Stomach (tissue), 9 donors: ENCODE measurements around the gene C5orf63. TPM values are rescaled to one million over a fixed set of nuclear protein-coding genes. Genes with fewer than 3 reads are reported as not detected.

Experiments
- DNase-seq, 2 donors: peaks; one replicate each; pipeline versions ENCODE4 v3.0.0 to v3.0.0-alpha.2; 2013 to 2019
- H3K27ac ChIP-seq, 5 donors: fragments of 200-600 bp in 4 of 5; sonication (generic) in 4 of 5; one replicate each; pipeline ENCODE4 v1.5.1; 2013 to 2019; ENCODE audit warnings: mild to moderate bottlenecking in 1 of 5, moderate library complexity in 1 of 5
- H3K27me3 ChIP-seq, 3 donors: fragments of 200-600 bp; sonication (generic); one replicate each; pipeline ENCODE4 v1.5.1; 2017 to 2019; ENCODE audit warnings: mixed run types in 1 of 3
- H3K36me3 ChIP-seq, 4 donors: fragments of 200-600 bp; sonication (generic); 1 replicate in 3 of 4; 2 replicates in 1 of 4; pipeline ENCODE4 v1.5.1; 2016 to 2019
- H3K4me1 ChIP-seq, 4 donors: fragments of 200-600 bp; sonication (generic); one replicate each; pipeline ENCODE4 v1.5.1; 2016 to 2019
- H3K4me3 ChIP-seq, 4 donors: fragments of 200-600 bp; sonication (generic) in 3 of 4; one replicate each; pipeline ENCODE4 v1.5.1; 2016 to 2019; ENCODE audit warnings: mild to moderate bottlenecking in 1 of 4
- H3K9me3 ChIP-seq, 4 donors: fragments of 200-600 bp; sonication (generic); one replicate each; pipeline ENCODE4 v1.5.1; 2016 to 2019
- CTCF ChIP-seq, 7 experiments: fragments of 450-650 bp in 4 of 7; fragments of 200-600 bp in 3 of 7; sonication (generic) in 3 of 7; IDR thresholded peaks; one replicate each; pipeline ENCODE4 v1.5.1; 2016 to 2019; ENCODE audit warnings: antibody characterized with exemption in 7 of 7, control low read depth in 2 of 7, mild to moderate bottlenecking in 1 of 7
- EP300 ChIP-seq: sonication (generic); formaldehyde crosslinking; IDR thresholded peaks from one replicate; pipeline ENCODE4 v1.6.1; 2017; ENCODE audit warnings: antibody characterized with exemption
- POLR2A ChIP-seq, 4 donors: fragments of 450-650 bp; IDR thresholded peaks; one replicate each; pipeline ENCODE4 v1.6.1; 2016; ENCODE audit warnings: antibody characterized with exemption in 4 of 4, control low read depth in 2 of 4, mild to moderate bottlenecking in 1 of 4, moderate library complexity in 1 of 4
- POLR2AphosphoS5 ChIP-seq, 3 donors: sonication (generic); formaldehyde crosslinking; IDR thresholded peaks; one replicate each; pipeline ENCODE4 v1.6.1; 2016; ENCODE audit warnings: antibody characterized with exemption in 3 of 3
- WGBS, 5 donors: extraction: QIAGEN DNeasy Blood & Tissue Kit in 3 of 5; methylation state at CpG; one replicate each; pipeline versions ENCODE4 v1.1.5 to v1.1.7; 2013 to 2018; 5-methylcytosine and 5-hydroxymethylcytosine counted together
- intact Hi-C: fragments of 100-400 bp; cut with DNase I; formaldehyde crosslinking; loops from one replicate; pipeline ENCODE4 v1.15.1; 2023; ENCODE audit warnings: low total_unique reads
- polyA plus RNA-seq, 3 donors: library from polyadenylated mRNA; stranded (reverse); fragments of 200-250 nt; gene quantifications; one replicate each; pipeline ENCODE4 v1.2.3, GENCODE V29; 2013
- total RNA-seq, 5 donors: library from RNA; depleted of rRNA; stranded (reverse); fragments of >200 nt; gene quantifications; one replicate each; pipeline versions ENCODE4 v1.1.0 to v1.2.3, GENCODE V29; 2014 to 2016
- donor health status: healthy with polysubstance abuse.
- donor health status: Bipolar disorder and iron deficiency.
- donor health status: healthy.

C5orf63 gene
- total and polyA plus RNA-seq, 8 donors = 0.45 to 16.8 (median 5.0) TPM

GRCh38 chr5:127084656-127085055 lies 11.4 kb upstream of the C5orf63 start:
- Histone ChIP-seq H3K4me1 (no peaks in the 10 kb centered on the region), H3K4me3 (no peak overlapping the region), H3K27me3 (no peaks in the 10 kb centered on the region), H3K9me3 (no peaks in the 10 kb centered on the region), H3K36me3 (no peaks in the 10 kb centered on the region), H3K27ac (no peak overlapping the region)
- 86 to 92% (median 91%) methylated on average over 3 of the region's 3 CpGs for WGBS, 5 donors
- DNase-seq = no peak
- no peak for TF ChIP-seq CTCF (IDR thresholded peaks at IDR 0.05)
- no peak for TF ChIP-seq POLR2A (IDR thresholded peaks at IDR 0.05)
- no peak for TF ChIP-seq POLR2AphosphoS5 (IDR thresholded peaks at IDR 0.05)
- TF ChIP-seq EP300 = no peak
- intact Hi-C loops = no loop called here

GRCh38 chr5:127083711-127084110 lies 10.4 kb upstream of the C5orf63 start:
- intact Hi-C loops = no loop called here
- Histone ChIP-seq H3K27me3 (peaks cover 0 to 4% (median 0%) of the 10 kb centered on the region in 3 donors), H3K4me3 (no peak overlapping the region), H3K36me3 (no peaks in the 10 kb centered on the region), H3K4me1 (no peaks in the 10 kb centered on the region), H3K9me3 (no peaks in the 10 kb centered on the region), H3K27ac (no peak overlapping the region)
- no peak for DNase-seq
- TF ChIP-seq POLR2A (IDR thresholded peaks at IDR 0.05) = no peak
- no peak for TF ChIP-seq POLR2AphosphoS5 (IDR thresholded peaks at IDR 0.05)
- TF ChIP-seq EP300 = no peak
- no peak for TF ChIP-seq CTCF (IDR thresholded peaks at IDR 0.05)
- WGBS, 5 donors = 92 to 100% (median 96%) methylated on average over 2 of the region's 2 CpGs

GRCh38 chr5:127079994-127080491 lies 6.7 kb upstream of the C5orf63 start:
- 33 to 46% (median 36%) methylated on average over 9 of the region's 9 CpGs for WGBS, 5 donors
- Histone ChIP-seq H3K4me1 (no peaks in the 10 kb centered on the region), H3K27ac (no peak overlapping the region), H3K27me3 (peaks cover 0 to 7% (median 0%) of the 10 kb centered on the region in 3 donors), H3K36me3 (no peaks in the 10 kb centered on the region), H3K9me3 (no peaks in the 10 kb centered on the region), H3K4me3 (no peak overlapping the region)
- TF ChIP-seq POLR2AphosphoS5 (IDR thresholded peaks at IDR 0.05) = no peak
- no peak for TF ChIP-seq EP300
- TF ChIP-seq CTCF (IDR thresholded peaks at IDR 0.05) = no peak
- no peak for TF ChIP-seq POLR2A (IDR thresholded peaks at IDR 0.05)
- intact Hi-C loops = no loop called here
- DNase-seq = no peak

GRCh38 chr5:127077366-127077765 lies 4.1 kb upstream of the C5orf63 start:
- TF ChIP-seq POLR2A (IDR thresholded peaks at IDR 0.05) = no peak
- no peak for TF ChIP-seq EP300
- no peak for TF ChIP-seq CTCF (IDR thresholded peaks at IDR 0.05)
- no peak for TF ChIP-seq POLR2AphosphoS5 (IDR thresholded peaks at IDR 0.05)
- peaks cover 0 to 7% (median 0%) of the 10 kb centered on the region in 3 donors for H3K27me3 ChIP-seq
- DNase-seq = no peak
- H3K9me3 ChIP-seq = no peaks in the 10 kb centered on the region
- no peaks in the 10 kb centered on the region for H3K36me3 ChIP-seq
- H3K4me1 ChIP-seq = peaks cover 0 to 10% (median 5%) of the 10 kb centered on the region in 4 donors
- intact Hi-C loops = no loop called here
- H3K4me3 ChIP-seq = no peak overlapping the region
- H3K27ac ChIP-seq = no peak overlapping the region
- WGBS, 5 donors = 58 to 71% (median 66%) methylated on average over 1 of the region's 1 CpG
